Loucy (cell line): Measurements from ENCODE around the gene FBH1.

Experiments used
- H2AFZ ChIP-seq: fragments of 200-600 bp; sonication (generic); 2 replicates; pipeline ENCODE4 v1.6.0; 2016; ENCODE audit warnings: antibody characterized with exemption, mild to moderate bottlenecking, low read length, moderate library complexity
- H3F3A ChIP-seq: fragments of 200-600 bp; 2 replicates; pipeline ENCODE4 v1.6.0; 2016; ENCODE audit warnings: antibody characterized with exemption, low read depth, mild to moderate bottlenecking
- H3K27me3 ChIP-seq: fragments of 200-600 bp; sonication (generic); 2 replicates; pipeline ENCODE4 v1.6.1; 2014; ENCODE audit warnings: low read length, mild to moderate bottlenecking; ENCODE audit not compliant: insufficient read depth, poor library complexity, severe bottlenecking
- H3K36me3 ChIP-seq: fragments of 200-600 bp; sonication (generic); 2 replicates; pipeline ENCODE4 v1.6.1; 2016; ENCODE audit warnings: low read length; ENCODE audit not compliant: insufficient read depth
- H3K4me1 ChIP-seq: fragments of 200-600 bp; sonication (generic); 2 replicates; pipeline ENCODE4 v1.5.1; 2014; ENCODE audit warnings: low read length, mild to moderate bottlenecking; ENCODE audit not compliant: insufficient read depth, poor library complexity, severe bottlenecking
- H3K4me2 ChIP-seq: fragments of 200-600 bp; sonication (generic); 2 replicates; pipeline ENCODE4 v1.6.0; 2014; ENCODE audit warnings: antibody characterized with exemption, low read length, low read depth, mild to moderate bottlenecking; ENCODE audit not compliant: poor library complexity, severe bottlenecking
- H3K4me3 ChIP-seq: fragments of 200-600 bp; sonication (generic); 2 replicates; pipeline ENCODE4 v1.5.1; 2014; ENCODE audit warnings: low read length, mild to moderate bottlenecking, mixed read lengths; ENCODE audit not compliant: poor library complexity, severe bottlenecking
- H3K79me2 ChIP-seq: fragments of 200-600 bp; sonication (generic); 2 replicates; pipeline ENCODE4 v1.6.1; 2014; ENCODE audit warnings: low read length; ENCODE audit not compliant: insufficient read depth
- H3K9ac ChIP-seq: fragments of 200-600 bp; sonication (generic); 2 replicates; pipeline ENCODE4 v1.6.0; 2014; ENCODE audit warnings: mild to moderate bottlenecking, low read depth, low read length, moderate library complexity; ENCODE audit not compliant: poor library complexity, severe bottlenecking
- H3K9me2 ChIP-seq: fragments of 200-600 bp; sonication (generic); replicated peaks from 2 replicates; pipeline ENCODE4 v1.6.1; 2016; ENCODE audit warnings: low read depth, low read length, mixed read lengths
- H3K9me3 ChIP-seq: fragments of 200-600 bp; sonication (generic); 2 replicates; pipeline ENCODE4 v1.6.1; 2014; ENCODE audit warnings: mild to moderate bottlenecking, antibody characterized with exemption, low read length, low read depth; ENCODE audit not compliant: insufficient read depth
- H4K20me1 ChIP-seq: fragments of 200-600 bp; sonication (generic); 2 replicates; pipeline ENCODE4 v1.6.0; 2014; ENCODE audit warnings: antibody characterized with exemption, low read length, mild to moderate bottlenecking; ENCODE audit not compliant: insufficient read depth, poor library complexity, severe bottlenecking
- EZH2phosphoT487 ChIP-seq: fragments of 200-600 bp; IDR thresholded peaks from 2 replicates; pipeline ENCODE4 v1.6.1; 2018; ENCODE audit warnings: antibody characterized with exemption, mild to moderate bottlenecking, moderate library complexity, borderline replicate concordance
- TF ChIP-seq, protein P1 (sequence below): fragments of 200-600 bp; sonication (generic); conservative IDR thresholded peaks from 2 replicates; pipeline ENCODE4 v1.5.1; 2014; ENCODE audit warnings: mild to moderate bottlenecking, antibody characterized with exemption, low read length

The FBH1 gene

DNA sequence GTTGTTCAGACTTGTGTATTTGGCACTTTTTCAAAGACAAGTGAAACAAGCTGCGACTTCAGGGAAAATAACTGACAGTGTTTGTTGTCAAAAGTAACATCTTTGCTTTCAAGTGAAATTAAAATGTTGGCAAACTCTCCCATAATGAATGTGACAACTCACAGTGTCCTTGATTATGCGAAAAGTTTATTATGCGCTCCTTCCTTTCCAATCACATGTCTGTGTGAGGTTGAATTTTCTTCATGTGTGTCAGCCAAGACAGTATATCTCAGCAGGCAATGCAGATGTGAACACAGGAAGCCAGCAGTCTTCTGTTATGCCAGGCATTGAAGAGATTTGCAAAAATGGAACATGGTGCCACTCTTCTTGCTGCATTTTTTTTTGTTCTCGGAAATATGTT, 28.7 kb downstream of the FBH1 start:
- Histone ChIP-seq H3K9ac (no peak overlapping the region), H3K4me2 (no peak overlapping the region), H3K4me3 (no peak overlapping the region), H3F3A (no peaks in the 10 kb centered on the region), H2AFZ (no peak overlapping the region), H4K20me1 (no peaks in the 10 kb centered on the region), H3K36me3 (peaks cover 93% of the 10 kb centered on the region; the same call in 1 of the 2 replicates), H3K9me2 (no peaks in the 10 kb centered on the region), H3K27me3 (no peaks in the 10 kb centered on the region), H3K79me2 (no peaks in the 10 kb centered on the region), H3K4me1 (no peaks in the 10 kb centered on the region), H3K9me3 (no peaks in the 10 kb centered on the region)
- TF ChIP-seq, protein P1, sequence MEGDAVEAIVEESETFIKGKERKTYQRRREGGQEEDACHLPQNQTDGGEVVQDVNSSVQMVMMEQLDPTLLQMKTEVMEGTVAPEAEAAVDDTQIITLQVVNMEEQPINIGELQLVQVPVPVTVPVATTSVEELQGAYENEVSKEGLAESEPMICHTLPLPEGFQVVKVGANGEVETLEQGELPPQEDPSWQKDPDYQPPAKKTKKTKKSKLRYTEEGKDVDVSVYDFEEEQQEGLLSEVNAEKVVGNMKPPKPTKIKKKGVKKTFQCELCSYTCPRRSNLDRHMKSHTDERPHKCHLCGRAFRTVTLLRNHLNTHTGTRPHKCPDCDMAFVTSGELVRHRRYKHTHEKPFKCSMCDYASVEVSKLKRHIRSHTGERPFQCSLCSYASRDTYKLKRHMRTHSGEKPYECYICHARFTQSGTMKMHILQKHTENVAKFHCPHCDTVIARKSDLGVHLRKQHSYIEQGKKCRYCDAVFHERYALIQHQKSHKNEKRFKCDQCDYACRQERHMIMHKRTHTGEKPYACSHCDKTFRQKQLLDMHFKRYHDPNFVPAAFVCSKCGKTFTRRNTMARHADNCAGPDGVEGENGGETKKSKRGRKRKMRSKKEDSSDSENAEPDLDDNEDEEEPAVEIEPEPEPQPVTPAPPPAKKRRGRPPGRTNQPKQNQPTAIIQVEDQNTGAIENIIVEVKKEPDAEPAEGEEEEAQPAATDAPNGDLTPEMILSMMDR = no peak
- TF ChIP-seq EZH2phosphoT487 = no peak

DNA sequence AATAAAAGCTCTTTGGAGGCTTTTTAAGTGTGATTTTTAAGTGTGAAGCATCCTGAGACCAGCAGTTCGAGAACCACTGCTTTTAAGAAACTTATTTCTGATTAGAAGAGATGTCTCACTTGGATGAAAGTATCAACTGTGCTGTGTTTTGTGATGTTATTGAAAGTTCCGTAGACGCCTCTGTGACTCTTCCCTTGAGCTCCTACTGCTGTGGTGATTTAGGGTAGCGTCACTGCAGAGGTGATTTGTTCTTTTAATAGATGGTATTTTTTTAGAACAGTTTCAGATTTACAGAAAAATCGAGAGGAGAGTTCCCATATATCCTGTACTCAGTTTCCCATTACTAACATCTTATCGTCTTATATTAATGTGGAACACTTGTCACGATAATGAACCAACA, 29.5 kb downstream of the FBH1 start:
- Histone ChIP-seq H3K4me3 (no peak overlapping the region), H2AFZ (no peak overlapping the region), H3K9ac (no peak overlapping the region), H3K4me2 (no peak overlapping the region), H3K36me3 (peaks cover 93% of the 10 kb centered on the region; the same call in 1 of the 2 replicates), H3K27me3 (no peaks in the 10 kb centered on the region), H3K9me2 (no peaks in the 10 kb centered on the region), H3K9me3 (no peaks in the 10 kb centered on the region), H3K79me2 (no peaks in the 10 kb centered on the region), H3K4me1 (no peaks in the 10 kb centered on the region), H3F3A (no peaks in the 10 kb centered on the region), H4K20me1 (no peaks in the 10 kb centered on the region)
- TF ChIP-seq, protein P1 = no peak
- TF ChIP-seq EZH2phosphoT487 = no peak

DNA sequence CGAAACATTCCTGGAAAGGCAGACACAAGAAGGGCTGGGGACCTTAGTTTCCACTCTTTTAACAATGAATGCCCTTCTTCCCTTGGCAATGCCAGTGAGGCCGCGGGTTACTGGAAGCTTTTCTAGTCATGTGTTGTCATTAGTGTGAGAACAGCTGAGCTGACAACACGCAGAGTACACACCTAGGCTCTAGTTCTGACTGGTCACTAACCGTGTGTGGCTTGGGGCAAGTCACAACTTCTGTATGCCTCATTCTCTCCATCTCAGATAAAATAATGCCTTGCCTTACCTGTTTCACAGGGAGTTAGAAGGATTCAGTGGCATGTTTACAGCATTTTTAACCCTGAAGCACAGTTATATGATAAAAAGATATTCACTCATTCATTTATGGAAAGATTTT, 31.7 kb downstream of the FBH1 start:
- TF ChIP-seq, protein P1 = no peak
- no peak for TF ChIP-seq EZH2phosphoT487
- no peak overlapping the region for H3K4me3 ChIP-seq
- H3K79me2 ChIP-seq = no peaks in the 10 kb centered on the region
- H3K9ac ChIP-seq = no peak overlapping the region
- H3F3A ChIP-seq = no peaks in the 10 kb centered on the region
- no peaks in the 10 kb centered on the region for H3K9me2 ChIP-seq
- H3K27me3 ChIP-seq = no peaks in the 10 kb centered on the region
- no peak overlapping the region for H3K4me2 ChIP-seq
- H3K4me1 ChIP-seq = no peaks in the 10 kb centered on the region
- no peaks in the 10 kb centered on the region for H4K20me1 ChIP-seq
- H3K36me3 ChIP-seq = peaks cover 90% of the 10 kb centered on the region; the same call in 1 of the 2 replicates
- no peaks in the 10 kb centered on the region for H3K9me3 ChIP-seq
- H2AFZ ChIP-seq = no peak overlapping the region
